NT2/D1 (cell line): ENCODE data around the gene RAB4A.

Source experiments
- SUZ12 ChIP-seq: IDR thresholded peaks from 2 replicates; pipeline ENCODE4 v1.6.1; 2011; ENCODE audit not compliant: insufficient read length, insufficient read depth; ENCODE audit errors: extremely low read depth
- YY1 ChIP-seq: IDR thresholded peaks from 2 replicates; pipeline ENCODE4 v1.6.1; 2011; ENCODE audit not compliant: insufficient read length, insufficient read depth
- ZNF274 ChIP-seq: IDR thresholded peaks from 2 replicates; pipeline ENCODE4 v1.6.1; 2011; ENCODE audit warnings: mild to moderate bottlenecking, low read depth, low read length

DNA sequence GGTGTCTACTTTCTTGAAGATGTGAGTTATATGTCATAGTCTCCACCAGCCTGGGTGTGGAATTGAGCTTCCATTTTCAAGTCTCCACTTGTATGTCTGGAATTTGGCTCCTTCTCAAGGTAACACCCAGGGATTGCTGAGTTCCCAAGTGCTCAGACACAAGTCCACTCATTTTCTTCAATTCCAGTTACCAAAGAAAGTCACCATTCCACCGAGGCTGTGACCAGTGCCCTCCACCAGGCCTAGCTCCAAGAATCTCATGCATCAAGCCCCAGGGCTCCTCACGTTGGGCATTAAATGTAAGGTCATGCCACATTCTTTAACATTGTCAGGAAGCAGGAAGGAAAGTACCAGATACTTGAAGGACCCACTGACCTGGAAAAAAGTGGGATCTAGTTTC, 2.4 kb upstream of the RAB4A start:
- TF ChIP-seq ZNF274, result no peak
- no peak for TF ChIP-seq YY1
- TF ChIP-seq SUZ12, result no peak
